GM23338 (cell line): ENCODE results near the gene PTRH2. TPM values are rescaled to one million over a fixed set of nuclear protein-coding genes. Genes with fewer than 3 reads are reported as not detected.

Source experiments
- ATAC-seq: fragments of 200-7000 bp; cut with Tn5 transposase; 3 replicates; pipeline ENCODE4 v1.9.1; 2020
- DNase-seq: peaks from one replicate; pipeline ENCODE4 v3.0.0-alpha.2; 2015; ENCODE audit warnings: low spot score
- H2AFZ ChIP-seq: fragments of 200-600 bp; sonication (generic); 2 replicates; pipeline ENCODE4 v1.8.0; 2016; ENCODE audit warnings: antibody characterized with exemption, mild to moderate bottlenecking, moderate library complexity
- H3F3A ChIP-seq: fragments of 200-600 bp; sonication (generic); replicated peaks from 2 replicates; pipeline ENCODE4 v1.8.0; 2017; ENCODE audit warnings: antibody characterized with exemption, mixed run types, low read depth
- H3K27ac ChIP-seq: fragments of 200-600 bp; sonication (generic); 2 replicates; pipeline ENCODE4 v1.6.1; 2016; ENCODE audit warnings: low read depth
- H3K27me3 ChIP-seq: fragments of 200-600 bp; sonication (generic); 2 replicates; pipeline ENCODE4 v1.8.0; 2016; ENCODE audit warnings: mild to moderate bottlenecking, mixed run types, moderate library complexity; ENCODE audit not compliant: insufficient read depth
- H3K36me3 ChIP-seq: fragments of 200-600 bp; sonication (generic); 2 replicates; pipeline ENCODE4 v1.8.0; 2016; ENCODE audit warnings: mild to moderate bottlenecking; ENCODE audit not compliant: insufficient read depth
- H3K4me1 ChIP-seq: fragments of 200-600 bp; sonication (generic); 2 replicates; pipeline ENCODE4 v1.8.0; 2016; ENCODE audit warnings: mild to moderate bottlenecking, moderate library complexity; ENCODE audit not compliant: insufficient read depth
- H3K4me2 ChIP-seq: fragments of 200-600 bp; sonication (generic); 2 replicates; pipeline ENCODE4 v1.7.1; 2017; ENCODE audit warnings: mixed run types
- H3K4me3 ChIP-seq: fragments of 200-600 bp; sonication (generic); 2 replicates; pipeline ENCODE4 v1.6.1; 2016; ENCODE audit warnings: mixed run types
- H3K79me2 ChIP-seq: fragments of 200-600 bp; sonication (generic); replicated peaks from 2 replicates; pipeline ENCODE4 v1.8.0; 2017; ENCODE audit warnings: mild to moderate bottlenecking; ENCODE audit not compliant: insufficient read depth
- H3K9me2 ChIP-seq: fragments of 200-600 bp; sonication (generic); 2 replicates; pipeline ENCODE4 v1.8.0; 2017; ENCODE audit not compliant: insufficient read depth
- H4K20me1 ChIP-seq: fragments of 200-600 bp; sonication (generic); replicated peaks from 2 replicates; pipeline ENCODE4 v1.8.0; 2017; ENCODE audit warnings: mild to moderate bottlenecking; ENCODE audit not compliant: insufficient read depth
- H3K27ac Mint-ChIP-seq: 2 replicates; pipeline ENCODE4 v1.8.0; 2020; ENCODE audit warnings: inconsistent platforms, mild to moderate bottlenecking, moderate library complexity, mixed read lengths
- H3K27me3 Mint-ChIP-seq: 3 replicates; pipeline ENCODE4 v1.8.0; 2022; ENCODE audit warnings: low read depth, mild to moderate bottlenecking, moderate library complexity, mixed read lengths, inconsistent platforms; ENCODE audit not compliant: insufficient read depth, poor library complexity
- H3K36me3 Mint-ChIP-seq: 3 replicates; pipeline ENCODE4 v1.8.0; 2021; ENCODE audit warnings: low read depth, mild to moderate bottlenecking, inconsistent platforms, moderate library complexity, mixed read lengths
- H3K4me1 Mint-ChIP-seq: 3 replicates; pipeline ENCODE4 v1.8.0; 2020; ENCODE audit warnings: mild to moderate bottlenecking, inconsistent platforms, mixed read lengths
- H3K4me3 Mint-ChIP-seq: 3 replicates; pipeline ENCODE4 v1.8.0; 2021; ENCODE audit warnings: moderate library complexity, mild to moderate bottlenecking, inconsistent platforms, mixed read lengths
- H3K9me3 Mint-ChIP-seq: 3 replicates; pipeline ENCODE4 v1.8.0; 2020; ENCODE audit warnings: moderate library complexity, mild to moderate bottlenecking, inconsistent platforms, mixed read lengths
- CREB1 ChIP-seq: fragments of 250-450 bp; sonication (Bioruptor Pico); IDR thresholded peaks from 2 replicates; pipeline ENCODE4 v1.5.0; 2020; ENCODE audit warnings: low read depth, mild to moderate bottlenecking, moderate library complexity
- CTCF ChIP-seq, 2 experiments: fragments of 200-600 bp in 1 of 2; sonication (generic) in 1 of 2; conservative IDR thresholded peaks; 2 replicates each; pipeline versions ENCODE4 v1.5.1 to v1.6.1; 2016 to 2017; ENCODE audit warnings: antibody characterized with exemption in 2 of 2, low read depth in 2 of 2, mild to moderate bottlenecking in 2 of 2, moderate library complexity in 1 of 2
- ETS1 ChIP-seq: IDR thresholded peaks from 2 replicates; pipeline ENCODE4 v1.6.1; 2016; ENCODE audit warnings: antibody characterized with exemption
- EZH2 ChIP-seq: fragments of 200-600 bp; sonication (generic); IDR thresholded peaks from one replicate; pipeline ENCODE4 v1.8.0; 2017; ENCODE audit warnings: antibody characterized with exemption, mild to moderate bottlenecking, low read depth; ENCODE audit not compliant: unreplicated experiment
- EZH2phosphoT487 ChIP-seq: fragments of 200-600 bp; sonication (generic); IDR thresholded peaks from one replicate; pipeline ENCODE4 v1.8.1; 2018; ENCODE audit warnings: antibody characterized with exemption; ENCODE audit not compliant: unreplicated experiment
- JUNB ChIP-seq: IDR thresholded peaks from one replicate; pipeline ENCODE4 v1.6.1; 2016; ENCODE audit warnings: antibody characterized with exemption; ENCODE audit not compliant: unreplicated experiment
- NANOG ChIP-seq: IDR thresholded peaks from 2 replicates; pipeline ENCODE4 v1.6.1; 2016; ENCODE audit warnings: antibody characterized with exemption, borderline replicate concordance
- POLR2AphosphoS5 ChIP-seq: IDR thresholded peaks from 2 replicates; pipeline ENCODE4 v1.6.1; 2016; ENCODE audit warnings: antibody characterized with exemption, low read depth
- STAT1 ChIP-seq: IDR thresholded peaks from one replicate; pipeline ENCODE4 v1.6.1; 2016; ENCODE audit warnings: antibody characterized with exemption; ENCODE audit not compliant: unreplicated experiment
- ZNF114 ChIP-seq: fragments of 250-450 bp; sonication (Bioruptor Pico); IDR thresholded peaks from 2 replicates; pipeline ENCODE4 v1.5.0; 2020; ENCODE audit warnings: mild to moderate bottlenecking, moderate library complexity
- ZNF331 ChIP-seq: fragments of 250-450 bp; sonication (Bioruptor Pico); IDR thresholded peaks from 2 replicates; pipeline ENCODE4 v1.5.0; 2020; ENCODE audit warnings: low read depth, mild to moderate bottlenecking, moderate library complexity
- ZNF462 ChIP-seq: fragments of 250-450 bp; sonication (Bioruptor Pico); IDR thresholded peaks from 2 replicates; pipeline ENCODE4 v1.5.0; 2020; ENCODE audit warnings: mild to moderate bottlenecking, moderate library complexity
- polyA plus RNA-seq: library from polyadenylated mRNA; unstranded; fragments of >200 nt; fragmentation: Nextera tagmentation; extraction: Ambion mirVana; gene quantifications from 2 replicates; pipeline ENCODE4 v1.2.1, GENCODE V29; 2016
- total RNA-seq: library from RNA; depleted of rRNA; stranded (reverse); fragments of >200 nt; shearing (Covaris generic); gene quantifications from 2 replicates; pipeline ENCODE4 v1.2.3, GENCODE V29; 2014
- TF ChIP-seq, protein P1 (sequence below): IDR thresholded peaks from one replicate; pipeline ENCODE4 v1.6.1; 2018; ENCODE audit warnings: antibody characterized with exemption; ENCODE audit not compliant: unreplicated experiment

Gene PTRH2
- total and polyA plus RNA-seq, 2 experiments from 2014 or later: 32.7 to 85.2 TPM

DNA sequence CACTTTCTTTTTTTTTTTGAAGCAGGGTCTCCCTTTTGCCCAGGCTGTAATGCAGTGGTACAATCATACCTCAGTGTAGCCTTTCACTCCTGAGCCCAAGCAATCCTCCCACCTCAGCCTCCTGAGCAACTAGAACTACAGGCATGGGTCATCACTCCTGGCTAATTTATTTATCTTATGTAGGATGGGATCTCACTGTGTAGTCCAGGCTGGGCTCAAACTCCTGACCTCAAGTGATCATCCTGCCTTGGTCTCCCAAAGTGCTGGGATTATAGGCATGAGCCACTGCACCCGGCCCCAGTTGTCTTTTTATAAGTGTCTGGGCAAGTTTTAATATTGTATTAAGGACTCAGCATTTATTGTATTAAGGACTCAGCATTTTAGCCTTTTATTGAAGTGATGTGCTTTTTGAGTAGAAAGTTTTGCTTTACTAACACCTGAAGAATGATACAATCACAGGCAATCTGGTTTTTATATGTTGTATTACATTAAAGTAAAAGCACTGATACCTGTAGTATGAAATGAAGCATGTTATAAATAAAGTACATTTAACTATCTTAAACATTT, 23.1 kb upstream of the PTRH2 start:
- H3K9me3 Mint-ChIP-seq: no peaks in the 10 kb centered on the region
- Histone ChIP-seq H3K27ac (no peak overlapping the region), H3K4me1 (no peaks in the 10 kb centered on the region), H3K36me3 (0 out of 2 replicates have a peak, but pooled peaks cover under 1% of the 10 kb centered on the region), H3F3A (no peaks in the 10 kb centered on the region), H3K9me2 (no peaks in the 10 kb centered on the region), H4K20me1 (0 out of 2 replicates have a peak, but pooled peaks cover 3% of the 10 kb centered on the region), H3K4me2 (no peak overlapping the region), H2AFZ (no peak overlapping the region), H3K79me2 (peaks cover 20% of the 10 kb centered on the region), H3K4me3 (no peak overlapping the region), H3K27me3 (no peaks in the 10 kb centered on the region)
- TF ChIP-seq, protein P1, sequence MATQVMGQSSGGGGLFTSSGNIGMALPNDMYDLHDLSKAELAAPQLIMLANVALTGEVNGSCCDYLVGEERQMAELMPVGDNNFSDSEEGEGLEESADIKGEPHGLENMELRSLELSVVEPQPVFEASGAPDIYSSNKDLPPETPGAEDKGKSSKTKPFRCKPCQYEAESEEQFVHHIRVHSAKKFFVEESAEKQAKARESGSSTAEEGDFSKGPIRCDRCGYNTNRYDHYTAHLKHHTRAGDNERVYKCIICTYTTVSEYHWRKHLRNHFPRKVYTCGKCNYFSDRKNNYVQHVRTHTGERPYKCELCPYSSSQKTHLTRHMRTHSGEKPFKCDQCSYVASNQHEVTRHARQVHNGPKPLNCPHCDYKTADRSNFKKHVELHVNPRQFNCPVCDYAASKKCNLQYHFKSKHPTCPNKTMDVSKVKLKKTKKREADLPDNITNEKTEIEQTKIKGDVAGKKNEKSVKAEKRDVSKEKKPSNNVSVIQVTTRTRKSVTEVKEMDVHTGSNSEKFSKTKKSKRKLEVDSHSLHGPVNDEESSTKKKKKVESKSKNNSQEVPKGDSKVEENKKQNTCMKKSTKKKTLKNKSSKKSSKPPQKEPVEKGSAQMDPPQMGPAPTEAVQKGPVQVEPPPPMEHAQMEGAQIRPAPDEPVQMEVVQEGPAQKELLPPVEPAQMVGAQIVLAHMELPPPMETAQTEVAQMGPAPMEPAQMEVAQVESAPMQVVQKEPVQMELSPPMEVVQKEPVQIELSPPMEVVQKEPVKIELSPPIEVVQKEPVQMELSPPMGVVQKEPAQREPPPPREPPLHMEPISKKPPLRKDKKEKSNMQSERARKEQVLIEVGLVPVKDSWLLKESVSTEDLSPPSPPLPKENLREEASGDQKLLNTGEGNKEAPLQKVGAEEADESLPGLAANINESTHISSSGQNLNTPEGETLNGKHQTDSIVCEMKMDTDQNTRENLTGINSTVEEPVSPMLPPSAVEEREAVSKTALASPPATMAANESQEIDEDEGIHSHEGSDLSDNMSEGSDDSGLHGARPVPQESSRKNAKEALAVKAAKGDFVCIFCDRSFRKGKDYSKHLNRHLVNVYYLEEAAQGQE: no peak
- TF ChIP-seq POLR2AphosphoS5: no peak
- TF ChIP-seq EZH2: no peak
- TF ChIP-seq CTCF (conservative IDR thresholded peaks at IDR 0.05; ENCODE audit: low read depth in 2 of 2): no peak
- TF ChIP-seq STAT1: no peak
- TF ChIP-seq ETS1: no peak
- TF ChIP-seq NANOG: no peak
- TF ChIP-seq ZNF462: no peak
- TF ChIP-seq JUNB: no peak
- no peak for TF ChIP-seq ZNF331 (CRISPR knock-in tag)
- no peak for TF ChIP-seq CREB1 (CRISPR knock-in tag)
- TF ChIP-seq ZNF114 (CRISPR knock-in tag): no peak
- no peak for TF ChIP-seq EZH2phosphoT487
- no peak for DNase-seq
- 0 out of 3 replicates have a peak, but pooled peaks cover under 1% of the 10 kb centered on the region for H3K36me3 Mint-ChIP-seq
- H3K4me3 Mint-ChIP-seq: no peak overlapping the region
- H3K27ac Mint-ChIP-seq: no peak overlapping the region; the same call in 1 of the 2 replicates
- no peaks in the 10 kb centered on the region for H3K27me3 Mint-ChIP-seq
- no peak for ATAC-seq
- H3K4me1 Mint-ChIP-seq: no peaks in the 10 kb centered on the region
